Progenitor cell of endocrine pancreas (in vitro differentiated cells): ENCODE results near the gene SF3A1. TPM values are rescaled to one million over a fixed set of nuclear protein-coding genes. Genes with fewer than 3 reads are reported as not detected.
A peak's percentile ranks its signal among the peaks of the same experiment; 100 is the strongest.

ENCODE experiments used
- DNase-seq: peaks from one replicate; pipeline ENCODE4 v3.0.0; 2021; ENCODE audit warnings: low spot score; ENCODE audit not compliant: unreplicated experiment
- H3K27ac Mint-ChIP-seq: 2 replicates; pipeline ENCODE4 v1.8.0; 2021; ENCODE audit warnings: mild to moderate bottlenecking, moderate library complexity, mixed read lengths
- H3K27me3 Mint-ChIP-seq: 2 replicates; pipeline ENCODE4 v1.8.0; 2021; ENCODE audit warnings: mixed read lengths
- H3K36me3 Mint-ChIP-seq: 2 replicates; pipeline ENCODE4 v1.8.0; 2022; ENCODE audit warnings: mixed read lengths; ENCODE audit not compliant: insufficient read depth
- H3K4me1 Mint-ChIP-seq: 2 replicates; pipeline ENCODE4 v1.8.0; 2021; ENCODE audit warnings: low read depth, mixed read lengths
- H3K4me3 Mint-ChIP-seq: 2 replicates; pipeline ENCODE4 v1.8.0; 2021; ENCODE audit warnings: low read depth, mild to moderate bottlenecking, moderate library complexity, mixed read lengths
- H3K9me3 Mint-ChIP-seq: 2 replicates; pipeline ENCODE4 v1.8.0; 2021; ENCODE audit warnings: low read depth, mixed read lengths
- CTCF ChIP-seq: fragments of 200-600 bp; sonication (generic); IDR thresholded peaks from one replicate; pipeline ENCODE4 v1.5.0; 2021; ENCODE audit warnings: antibody characterized with exemption, mild to moderate bottlenecking; ENCODE audit not compliant: unreplicated experiment
- total RNA-seq: library from RNA; stranded (reverse); gene quantifications from 2 replicates; pipeline ENCODE4 v1.2.1, GENCODE V29; 2021

Gene SF3A1
- total RNA-seq, 1 donor from 2014 or later, result 165 TPM

GRCh38 chr22:30365891-30366290 is 9.2 kb upstream of the SF3A1 start:
- no peak overlapping the region for H3K4me3 Mint-ChIP-seq
- H3K27me3 Mint-ChIP-seq, result no peaks in the 10 kb centered on the region
- H3K9me3 Mint-ChIP-seq, result no peaks in the 10 kb centered on the region
- no peak for DNase-seq
- H3K4me1 Mint-ChIP-seq, result no peaks in the 10 kb centered on the region
- H3K27ac Mint-ChIP-seq, result no peak overlapping the region
- no peak for TF ChIP-seq CTCF
- peaks cover 7% of the 10 kb centered on the region for H3K36me3 Mint-ChIP-seq

GRCh38 chr22:30362651-30363281 is 6.1 kb upstream of the SF3A1 start:
- no peak for DNase-seq
- TF ChIP-seq CTCF, result no peak
- no peak overlapping the region for H3K4me3 Mint-ChIP-seq
- no peaks in the 10 kb centered on the region for H3K27me3 Mint-ChIP-seq
- H3K27ac Mint-ChIP-seq, result no peak overlapping the region
- H3K4me1 Mint-ChIP-seq, result peaks cover 4% of the 10 kb centered on the region
- no peaks in the 10 kb centered on the region for H3K9me3 Mint-ChIP-seq
- H3K36me3 Mint-ChIP-seq, result peaks cover 5% of the 10 kb centered on the region

- peaks cover 5% of the 10 kb centered on the region for H3K36me3 Mint-ChIP-seq
- H3K27me3 Mint-ChIP-seq, result no peaks in the 10 kb centered on the region
- no peak for DNase-seq
- no peak for TF ChIP-seq CTCF
- no peak overlapping the region for H3K4me3 Mint-ChIP-seq
- no peaks in the 10 kb centered on the region for H3K9me3 Mint-ChIP-seq
- H3K4me1 Mint-ChIP-seq, result peaks cover 6% of the 10 kb centered on the region
- H3K27ac Mint-ChIP-seq, result no peak overlapping the region
Measured at GRCh38 chr22:30361916-30362650, 5.4 kb upstream of the SF3A1 start.

- Mint-ChIP-seq H3K27me3 (no peaks in the 10 kb centered on the region), H3K9me3 (no peaks in the 10 kb centered on the region), H3K4me3 (no peak overlapping the region), H3K4me1 (peaks cover 23% of the 10 kb centered on the region), H3K36me3 (peaks cover 4% of the 10 kb centered on the region), H3K27ac (no peak overlapping the region)
- TF ChIP-seq CTCF, result no peak
- no peak for DNase-seq
Measured at GRCh38 chr22:30358541-30358940, 1.8 kb upstream of the SF3A1 start.

- H3K36me3 Mint-ChIP-seq, result peaks cover 4% of the 10 kb centered on the region
- DNase-seq, result no peak
- H3K4me1 Mint-ChIP-seq, result peaks cover 23% of the 10 kb centered on the region
- peak overlapping the region; percentile 95 for H3K27ac Mint-ChIP-seq
- no peak for TF ChIP-seq CTCF
- no peaks in the 10 kb centered on the region for H3K27me3 Mint-ChIP-seq
- H3K4me3 Mint-ChIP-seq, result peak overlapping the region; percentile 97
- H3K9me3 Mint-ChIP-seq, result no peaks in the 10 kb centered on the region
Measured at GRCh38 chr22:30357650-30358215, 1.0 kb upstream of the SF3A1 start.
